ENCODE measurements around the gene KBTBD12.
"Not testable (repeated sequence)": the region's sequence is repeated elsewhere in the genome, so short reads cannot be mapped to it uniquely, and the experiment has no call there.

KBTBD12 gene

DNA sequence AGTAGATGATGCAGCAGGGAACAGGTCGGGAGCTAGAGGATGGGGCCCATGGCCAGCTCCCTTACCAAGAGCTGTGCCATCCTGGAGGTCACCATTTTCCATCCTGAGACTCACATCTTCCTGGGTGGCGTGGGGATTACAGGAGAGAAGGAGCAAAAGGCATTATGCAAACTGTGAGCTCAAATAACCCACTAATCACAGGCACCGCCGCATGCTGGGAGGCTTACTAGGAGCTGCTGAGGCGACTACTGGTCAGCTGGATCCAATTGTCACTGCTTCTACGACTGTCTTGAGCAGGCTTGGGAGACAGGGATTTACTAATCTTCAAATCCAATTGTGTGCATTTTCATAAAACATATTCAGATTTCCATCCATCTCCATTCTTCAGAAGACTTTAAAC, 12.5 kb upstream of the KBTBD12 start:
- H3K4me3 ChIP-seq (replicated peaks; ENCODE audit: low read depth, low read length): no peak overlapping the region
- DNase-seq (ENCODE audit: extremely low read depth, low read depth): no peak
- TF ChIP-seq, protein P1, sequence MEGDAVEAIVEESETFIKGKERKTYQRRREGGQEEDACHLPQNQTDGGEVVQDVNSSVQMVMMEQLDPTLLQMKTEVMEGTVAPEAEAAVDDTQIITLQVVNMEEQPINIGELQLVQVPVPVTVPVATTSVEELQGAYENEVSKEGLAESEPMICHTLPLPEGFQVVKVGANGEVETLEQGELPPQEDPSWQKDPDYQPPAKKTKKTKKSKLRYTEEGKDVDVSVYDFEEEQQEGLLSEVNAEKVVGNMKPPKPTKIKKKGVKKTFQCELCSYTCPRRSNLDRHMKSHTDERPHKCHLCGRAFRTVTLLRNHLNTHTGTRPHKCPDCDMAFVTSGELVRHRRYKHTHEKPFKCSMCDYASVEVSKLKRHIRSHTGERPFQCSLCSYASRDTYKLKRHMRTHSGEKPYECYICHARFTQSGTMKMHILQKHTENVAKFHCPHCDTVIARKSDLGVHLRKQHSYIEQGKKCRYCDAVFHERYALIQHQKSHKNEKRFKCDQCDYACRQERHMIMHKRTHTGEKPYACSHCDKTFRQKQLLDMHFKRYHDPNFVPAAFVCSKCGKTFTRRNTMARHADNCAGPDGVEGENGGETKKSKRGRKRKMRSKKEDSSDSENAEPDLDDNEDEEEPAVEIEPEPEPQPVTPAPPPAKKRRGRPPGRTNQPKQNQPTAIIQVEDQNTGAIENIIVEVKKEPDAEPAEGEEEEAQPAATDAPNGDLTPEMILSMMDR (IDR thresholded peaks at IDR 0.05; ENCODE audit: low read depth, low read length, missing control alignments): no peak

DNA sequence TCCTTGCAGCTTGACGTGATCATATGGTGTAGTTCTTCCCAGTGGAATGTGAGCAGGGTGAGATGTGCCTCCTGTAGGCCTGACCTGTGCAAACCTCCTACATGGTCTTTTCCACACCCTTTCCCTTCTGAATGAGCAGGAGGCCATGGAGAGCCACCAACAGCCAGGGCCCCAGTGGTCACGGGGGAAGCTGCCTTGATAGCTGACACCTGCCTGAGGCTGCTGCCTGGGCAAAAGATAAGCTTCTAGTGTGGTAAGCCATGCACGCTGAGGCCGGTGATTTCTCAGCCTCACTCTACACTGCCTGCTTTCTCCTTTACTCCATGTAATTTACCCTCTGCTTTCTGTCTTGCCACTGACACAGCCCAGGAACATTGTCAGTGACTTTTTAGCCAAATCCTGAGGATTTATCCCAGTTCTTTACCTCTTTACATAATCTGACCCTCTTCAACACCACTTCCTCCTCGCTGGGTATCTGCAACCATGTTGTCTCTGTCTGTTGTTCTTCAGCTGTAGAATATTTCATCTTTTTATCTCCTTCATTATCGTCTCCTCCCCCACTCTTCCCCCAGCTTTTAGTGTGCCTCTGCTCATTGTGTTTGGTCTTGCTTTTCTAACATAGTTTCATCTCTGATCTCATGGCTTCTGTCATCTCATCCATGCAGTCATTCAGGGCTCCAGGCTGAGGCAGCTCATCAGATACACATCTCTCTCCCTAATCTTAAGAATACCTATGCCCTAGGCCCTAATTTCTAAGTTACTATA, 11.2 kb upstream of the KBTBD12 start:
- no peak overlapping the region for H3K4me3 ChIP-seq (replicated peaks; ENCODE audit: low read depth, low read length)
- no peak for DNase-seq (ENCODE audit: extremely low read depth, low read depth)
- TF ChIP-seq, protein P1 (IDR thresholded peaks at IDR 0.05; ENCODE audit: low read depth, low read length, missing control alignments): no peak

DNA sequence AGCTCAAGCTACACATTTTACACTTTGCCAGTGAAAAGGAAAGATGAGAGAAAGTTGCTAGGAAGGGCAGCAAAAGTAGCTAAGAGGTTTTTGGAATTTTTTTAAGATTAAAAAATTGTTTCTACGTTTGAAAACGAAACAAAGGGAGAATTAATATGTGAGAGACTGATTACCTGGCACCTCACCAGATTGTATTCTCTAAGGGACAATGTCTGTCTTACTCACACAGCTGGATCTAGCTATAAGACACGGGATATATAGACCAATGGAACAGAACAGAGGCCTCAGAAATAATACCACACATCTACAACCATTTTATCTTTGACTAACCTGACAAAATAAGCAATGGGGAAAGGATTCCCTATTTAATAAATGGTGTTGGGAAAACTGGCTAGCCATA, 9.5 kb upstream of the KBTBD12 start:
- H3K4me3 ChIP-seq (replicated peaks; ENCODE audit: low read depth, low read length): no peak overlapping the region
- TF ChIP-seq, protein P1 (IDR thresholded peaks at IDR 0.05; ENCODE audit: low read depth, low read length, missing control alignments): no peak
- DNase-seq (ENCODE audit: extremely low read depth, low read depth): no peak

DNA sequence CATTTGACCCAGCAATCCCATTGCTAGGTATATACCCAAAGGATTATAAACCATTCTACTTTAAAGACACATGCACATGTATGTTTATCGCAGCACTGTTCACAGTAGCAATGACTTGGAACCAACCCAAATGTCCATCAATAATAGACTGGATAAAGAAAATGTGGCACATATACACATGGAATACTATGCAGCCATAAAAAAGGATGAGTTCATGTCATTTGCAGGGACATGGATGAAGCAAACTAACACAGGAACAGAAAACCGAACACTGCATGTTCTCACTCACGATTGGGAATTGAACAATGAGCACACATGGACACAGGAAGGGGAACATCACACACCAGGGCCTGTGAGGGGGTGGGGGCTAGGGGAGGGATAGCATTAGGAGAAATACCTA, 8.4 kb upstream of the KBTBD12 start:
- not testable (repeated sequence) for H3K4me3 ChIP-seq (replicated peaks; ENCODE audit: low read depth, low read length); DNase-seq (ENCODE audit: extremely low read depth, low read depth)

DNA sequence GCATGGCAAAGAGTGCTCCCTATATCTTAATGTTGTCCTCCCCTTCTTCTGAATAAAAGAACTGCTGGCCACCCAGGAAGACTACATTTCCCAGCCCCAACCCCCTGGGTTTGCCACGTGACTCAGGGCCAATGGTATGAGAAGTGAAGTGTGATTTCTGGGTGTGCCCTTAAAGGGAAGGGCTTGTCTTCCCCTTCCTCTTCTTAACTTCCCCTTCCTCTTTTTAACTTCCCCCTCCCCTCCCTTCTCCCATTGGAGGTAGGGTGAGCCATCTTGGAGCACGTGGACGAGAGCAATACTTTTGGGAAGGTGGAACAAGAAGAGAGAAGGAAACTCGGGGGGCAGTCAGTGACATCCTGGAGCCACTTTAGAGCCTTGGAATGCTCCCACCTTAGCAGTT, 6.8 kb upstream of the KBTBD12 start:
- no peak overlapping the region for H3K4me3 ChIP-seq (replicated peaks; ENCODE audit: low read depth, low read length)
- DNase-seq (ENCODE audit: extremely low read depth, low read depth): no peak
- TF ChIP-seq, protein P1 (IDR thresholded peaks at IDR 0.05; ENCODE audit: low read depth, low read length, missing control alignments): no peak

DNA sequence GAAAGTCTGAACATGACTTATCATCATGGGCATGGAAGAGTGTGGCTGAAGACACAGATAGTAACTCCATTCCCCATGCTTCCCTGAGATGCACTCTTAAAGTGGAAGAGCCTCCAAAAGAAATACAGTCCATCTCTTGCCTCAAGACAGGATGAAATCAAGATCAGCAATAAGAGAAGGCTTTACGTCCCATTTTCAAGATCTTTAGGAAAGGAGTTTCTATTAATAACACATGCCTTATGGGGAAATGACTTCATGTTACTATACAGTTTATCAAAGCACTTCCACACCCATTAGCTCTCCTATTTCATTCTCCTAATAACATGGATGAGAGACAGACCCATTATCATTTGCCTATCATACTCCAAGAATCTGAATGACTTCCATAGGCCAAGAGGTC, 6.1 kb upstream of the KBTBD12 start:
- H3K4me3 ChIP-seq (replicated peaks; ENCODE audit: low read depth, low read length): no peak overlapping the region
- DNase-seq (ENCODE audit: extremely low read depth, low read depth): no peak
- TF ChIP-seq, protein P1 (IDR thresholded peaks at IDR 0.05; ENCODE audit: low read depth, low read length, missing control alignments): no peak

DNA sequence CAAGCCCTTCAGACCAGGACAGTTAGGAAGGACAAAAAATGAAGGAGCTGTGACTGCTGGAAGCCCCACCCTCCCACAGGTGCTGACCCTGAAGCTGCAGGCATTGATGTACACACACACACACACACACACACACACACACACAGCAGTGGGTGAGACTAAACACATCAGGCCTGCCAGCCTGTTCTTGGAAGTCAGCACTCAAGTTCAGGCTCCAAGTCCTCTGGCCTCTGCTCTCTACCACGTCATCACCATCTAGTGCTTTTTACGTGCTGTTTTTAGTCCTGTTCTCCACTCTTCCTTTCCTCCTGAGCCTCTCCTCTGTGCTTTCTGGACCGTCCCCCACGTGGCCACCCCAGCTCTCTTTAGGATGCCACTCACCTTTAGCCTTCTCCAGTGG, 5.4 kb upstream of the KBTBD12 start:
- no peak overlapping the region for H3K4me3 ChIP-seq (replicated peaks; ENCODE audit: low read depth, low read length)
- TF ChIP-seq, protein P1 (IDR thresholded peaks at IDR 0.05; ENCODE audit: low read depth, low read length, missing control alignments): no peak
- no peak for DNase-seq (ENCODE audit: extremely low read depth, low read depth)

All from HFF-Myc (cell line).